PFSK-1 (cell line): ENCODE results near the gene FGD4.

ENCODE experiments used
- POLR2AphosphoS5 ChIP-seq: IDR thresholded peaks from 2 replicates; pipeline ENCODE4 v1.6.1; 2012; ENCODE audit warnings: low read depth, mild to moderate bottlenecking, control low read depth, low read length, moderate library complexity
- TAF1 ChIP-seq: IDR thresholded peaks from 2 replicates; pipeline ENCODE4 v1.6.1; 2012; ENCODE audit warnings: low read length, control low read depth, borderline replicate concordance; ENCODE audit not compliant: insufficient read depth

GRCh38 chr12:32486158-32486557 lies 86.8 kb downstream of the FGD4 start:
- TF ChIP-seq POLR2AphosphoS5 (no peak), TAF1 (no peak)
